ENCODE measurements around the gene TMEM132C.

TMEM132C gene

DNA sequence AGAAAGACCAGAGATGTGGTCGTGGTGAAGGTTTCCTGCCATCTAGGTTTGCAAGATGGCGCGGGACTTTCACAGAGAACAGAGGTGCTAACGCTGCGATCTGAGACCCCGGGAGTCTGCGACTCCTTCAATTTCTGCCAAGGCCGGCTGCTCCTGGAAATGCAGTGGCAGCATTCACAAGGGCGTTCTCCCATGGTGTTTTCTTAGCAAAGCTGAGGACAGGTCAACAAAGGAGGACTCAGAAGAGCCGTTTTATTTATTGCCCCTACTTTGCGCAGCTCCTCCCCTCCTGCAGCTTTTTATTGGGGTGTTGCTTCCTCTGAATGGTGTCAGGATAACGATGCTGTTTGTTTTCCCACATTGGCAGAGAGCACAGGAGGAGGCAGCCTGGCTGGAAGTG is 86.3 kb downstream of the TMEM132C start:
- TF ChIP-seq, protein P1, sequence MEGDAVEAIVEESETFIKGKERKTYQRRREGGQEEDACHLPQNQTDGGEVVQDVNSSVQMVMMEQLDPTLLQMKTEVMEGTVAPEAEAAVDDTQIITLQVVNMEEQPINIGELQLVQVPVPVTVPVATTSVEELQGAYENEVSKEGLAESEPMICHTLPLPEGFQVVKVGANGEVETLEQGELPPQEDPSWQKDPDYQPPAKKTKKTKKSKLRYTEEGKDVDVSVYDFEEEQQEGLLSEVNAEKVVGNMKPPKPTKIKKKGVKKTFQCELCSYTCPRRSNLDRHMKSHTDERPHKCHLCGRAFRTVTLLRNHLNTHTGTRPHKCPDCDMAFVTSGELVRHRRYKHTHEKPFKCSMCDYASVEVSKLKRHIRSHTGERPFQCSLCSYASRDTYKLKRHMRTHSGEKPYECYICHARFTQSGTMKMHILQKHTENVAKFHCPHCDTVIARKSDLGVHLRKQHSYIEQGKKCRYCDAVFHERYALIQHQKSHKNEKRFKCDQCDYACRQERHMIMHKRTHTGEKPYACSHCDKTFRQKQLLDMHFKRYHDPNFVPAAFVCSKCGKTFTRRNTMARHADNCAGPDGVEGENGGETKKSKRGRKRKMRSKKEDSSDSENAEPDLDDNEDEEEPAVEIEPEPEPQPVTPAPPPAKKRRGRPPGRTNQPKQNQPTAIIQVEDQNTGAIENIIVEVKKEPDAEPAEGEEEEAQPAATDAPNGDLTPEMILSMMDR (IDR thresholded peaks at IDR 0.05; ENCODE audit: low read depth, low read length), result no peak
- no peak for DNase-seq (ENCODE audit: low read depth in 2 of 2)
- no peak overlapping the region for H3K4me3 ChIP-seq (replicated peaks in 1 of 2; ENCODE audit: low read depth in 2 of 2, low read length in 2 of 2)

DNA sequence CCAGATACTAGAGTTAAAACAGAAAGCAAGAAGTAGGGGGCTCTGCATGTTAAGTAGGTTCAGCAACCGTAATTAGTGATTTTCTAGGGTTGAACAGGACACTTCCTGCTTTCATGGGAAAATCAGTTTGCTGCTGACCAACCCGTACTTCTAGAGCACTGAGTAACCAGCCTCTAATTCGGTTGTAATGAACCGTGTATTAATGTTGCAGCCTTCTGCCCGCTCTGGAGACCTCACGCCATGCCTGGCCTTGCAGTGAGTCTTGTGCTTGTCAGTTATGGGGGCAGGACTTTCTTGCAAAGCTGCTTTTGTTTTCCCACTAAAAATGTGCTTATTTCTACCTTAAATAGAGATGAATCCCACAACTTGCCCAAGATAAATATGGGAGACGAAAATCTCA is 89.6 kb downstream of the TMEM132C start:
- DNase-seq (ENCODE audit: low read depth in 2 of 2), result no peak
- TF ChIP-seq, protein P1 (IDR thresholded peaks at IDR 0.05; ENCODE audit: low read depth, low read length), result no peak
- H3K4me3 ChIP-seq (replicated peaks in 1 of 2; ENCODE audit: low read depth in 2 of 2, low read length in 2 of 2), result no peak overlapping the region

DNA sequence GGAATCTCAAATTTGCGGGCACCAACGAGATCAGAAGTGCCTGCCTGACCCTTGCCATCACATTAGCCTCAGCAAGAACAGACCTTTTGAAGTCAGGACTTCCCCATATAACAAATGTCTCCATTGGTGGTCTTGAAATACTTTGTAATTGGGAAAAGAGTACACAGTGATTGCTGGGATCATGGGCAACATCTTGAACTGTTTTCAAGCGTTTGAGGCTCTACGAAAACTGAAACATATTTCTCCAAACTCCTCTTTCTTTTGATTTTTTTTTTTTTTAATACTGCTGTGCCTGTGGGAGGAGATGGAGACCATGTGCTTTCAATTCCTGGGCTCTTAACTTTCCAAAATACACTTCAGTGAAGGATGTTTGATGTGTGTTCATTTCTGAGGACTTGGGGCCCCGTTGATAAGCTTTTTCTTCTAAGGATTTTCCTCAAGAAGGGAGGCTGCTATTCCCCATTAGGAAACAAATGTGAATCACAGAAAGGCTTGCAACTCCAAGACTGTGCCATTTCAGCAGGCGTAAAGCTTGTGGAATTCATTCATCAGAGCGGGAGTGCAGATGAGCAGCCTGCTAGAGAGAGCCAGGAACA is 94.5 kb downstream of the TMEM132C start:
- DNase-seq (ENCODE audit: low read depth in 2 of 2), result no peak
- no peak overlapping the region for H3K4me3 ChIP-seq (replicated peaks in 1 of 2; ENCODE audit: low read depth in 2 of 2, low read length in 2 of 2)
- TF ChIP-seq, protein P1 (IDR thresholded peaks at IDR 0.05; ENCODE audit: low read depth, low read length), result no peak

DNA sequence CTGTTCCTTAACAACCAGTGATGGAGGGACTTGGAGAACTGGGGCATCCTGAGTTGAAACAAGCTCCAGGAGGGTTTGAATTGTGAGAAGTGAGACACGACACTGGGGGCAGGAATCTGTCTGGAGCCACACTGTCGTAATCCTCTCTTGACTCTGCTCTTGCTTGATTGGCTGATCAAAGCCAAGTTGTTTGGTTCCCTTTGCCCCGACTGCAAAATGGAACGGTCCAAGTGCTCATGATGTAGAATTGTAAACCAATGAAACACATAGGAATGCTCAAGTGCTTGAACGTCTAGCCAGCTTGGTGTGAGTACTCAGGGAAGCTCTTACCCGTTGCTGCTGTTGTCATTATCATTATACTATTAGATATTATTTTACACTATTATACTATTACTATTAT is 98.1 kb downstream of the TMEM132C start:
- TF ChIP-seq, protein P1 (IDR thresholded peaks at IDR 0.05; ENCODE audit: low read depth, low read length), result no peak
- H3K4me3 ChIP-seq (replicated peaks in 1 of 2; ENCODE audit: low read depth in 2 of 2, low read length in 2 of 2), result no peak overlapping the region
- DNase-seq (ENCODE audit: low read depth in 2 of 2), result no peak

DNA sequence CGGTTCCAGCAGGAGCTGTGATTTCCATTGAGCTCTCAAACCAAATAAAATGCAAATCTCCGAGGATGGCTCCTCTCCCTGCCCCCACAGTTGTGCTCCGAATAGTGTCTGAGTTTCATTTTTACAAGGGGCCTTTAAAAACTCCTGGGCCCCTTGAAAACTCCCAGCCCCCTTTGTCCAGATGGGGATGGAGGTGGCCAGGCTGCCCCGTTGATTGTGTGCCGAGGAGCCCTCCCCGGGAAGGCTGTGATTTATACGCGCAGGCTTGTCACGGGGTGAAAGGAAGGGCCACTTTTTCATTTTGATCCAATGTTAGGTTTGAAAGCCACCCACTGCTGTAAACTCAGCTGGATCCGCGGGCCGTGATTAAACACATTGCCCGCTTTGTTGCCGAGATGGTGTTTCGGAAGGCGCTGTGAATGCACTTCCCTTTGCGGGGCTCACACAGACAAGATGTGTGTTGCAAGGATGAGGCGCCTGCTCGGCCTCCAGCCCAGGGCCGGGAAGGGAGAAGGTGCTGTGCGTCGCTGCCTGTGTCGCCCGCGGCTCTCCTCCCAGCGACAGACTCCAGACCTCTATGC is 98.8 kb downstream of the TMEM132C start:
- DNase-seq (ENCODE audit: low read depth in 2 of 2), result no peak
- no peak overlapping the region for H3K4me3 ChIP-seq (replicated peaks in 1 of 2; ENCODE audit: low read depth in 2 of 2, low read length in 2 of 2)
- TF ChIP-seq, protein P1 (IDR thresholded peaks at IDR 0.05; ENCODE audit: low read depth, low read length), result no peak

DNA sequence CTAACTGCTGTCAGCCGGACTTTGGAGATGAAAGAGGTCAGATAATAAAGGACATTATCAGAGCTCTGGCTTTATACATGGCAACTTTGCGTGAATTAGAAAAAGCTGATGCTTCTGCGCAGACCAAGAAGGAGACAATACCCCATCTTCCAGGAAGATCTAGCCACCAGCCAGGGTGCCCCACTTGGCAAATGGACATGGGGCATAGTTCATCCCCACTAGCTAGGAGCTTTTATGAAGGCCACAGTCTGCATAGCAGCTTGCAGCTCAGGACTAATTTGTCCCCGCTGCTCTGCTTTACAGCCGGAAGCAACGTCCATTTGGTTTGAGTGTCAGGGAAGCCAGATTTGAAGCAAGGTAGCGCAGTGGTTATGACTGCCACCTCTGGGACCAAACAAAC is 101.0 kb downstream of the TMEM132C start:
- H3K4me3 ChIP-seq (replicated peaks in 1 of 2; ENCODE audit: low read depth in 2 of 2, low read length in 2 of 2), result no peak overlapping the region
- no peak for DNase-seq (ENCODE audit: low read depth in 2 of 2)
- TF ChIP-seq, protein P1 (IDR thresholded peaks at IDR 0.05; ENCODE audit: low read depth, low read length), result no peak

DNA sequence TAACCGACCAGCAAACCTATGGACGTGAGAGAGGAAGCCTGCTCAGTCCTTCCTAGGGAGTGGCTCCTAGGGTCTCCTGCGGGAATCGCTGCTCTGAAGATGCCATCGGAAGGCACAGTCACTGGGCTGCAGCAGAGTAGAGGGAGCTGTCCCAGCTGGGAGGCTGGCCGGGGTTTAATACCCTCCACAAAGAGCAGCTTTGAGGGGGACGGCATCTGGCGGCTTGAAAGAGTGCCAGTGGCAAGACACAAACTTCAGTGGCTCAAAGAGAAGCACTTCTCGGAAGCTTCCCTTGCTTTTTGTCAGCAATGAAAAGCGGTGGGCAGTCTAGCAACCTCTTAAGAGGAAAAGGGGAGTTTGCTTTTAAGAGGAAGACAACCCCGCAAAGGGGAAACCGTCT is 114.6 kb downstream of the TMEM132C start:
- no peak for DNase-seq (ENCODE audit: low read depth in 2 of 2)
- TF ChIP-seq, protein P1 (IDR thresholded peaks at IDR 0.05; ENCODE audit: low read depth, low read length), result no peak
- no peak overlapping the region for H3K4me3 ChIP-seq (replicated peaks in 1 of 2; ENCODE audit: low read depth in 2 of 2, low read length in 2 of 2)

Measured in cardiac fibroblast (primary cell).